ENCODE measurements around the gene FLYWCH2. TPM values are rescaled to one million over a fixed set of nuclear protein-coding genes. Genes with fewer than 3 reads are reported as not detected.

Gene FLYWCH2
- total RNA-seq, 1 donor from 2014 or later = 54.0 TPM

DNA sequence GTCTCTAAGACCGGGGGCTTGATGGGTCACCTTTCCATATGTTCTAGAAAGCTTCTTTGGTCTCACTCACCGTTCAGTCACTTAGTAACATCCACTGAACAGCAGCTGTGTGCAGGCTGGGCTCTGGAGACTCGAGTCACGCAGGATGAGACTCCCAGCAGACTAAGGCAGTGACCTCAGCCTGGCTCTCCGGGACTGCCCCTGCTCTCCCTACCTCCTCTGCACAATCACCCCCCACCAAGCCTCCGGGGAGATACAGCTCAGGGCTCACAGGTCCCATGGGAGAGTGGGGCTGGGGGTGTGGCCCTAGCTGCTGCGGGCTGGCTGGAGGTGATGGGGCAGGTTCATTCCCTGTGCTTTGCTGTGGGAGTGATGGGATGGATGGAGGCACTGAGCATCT, 14.1 kb downstream of the FLYWCH2 start:
- H3K9me3 Mint-ChIP-seq (ENCODE audit: unreplicated experiment) = no peaks in the 10 kb centered on the region
- TF ChIP-seq, protein P1, sequence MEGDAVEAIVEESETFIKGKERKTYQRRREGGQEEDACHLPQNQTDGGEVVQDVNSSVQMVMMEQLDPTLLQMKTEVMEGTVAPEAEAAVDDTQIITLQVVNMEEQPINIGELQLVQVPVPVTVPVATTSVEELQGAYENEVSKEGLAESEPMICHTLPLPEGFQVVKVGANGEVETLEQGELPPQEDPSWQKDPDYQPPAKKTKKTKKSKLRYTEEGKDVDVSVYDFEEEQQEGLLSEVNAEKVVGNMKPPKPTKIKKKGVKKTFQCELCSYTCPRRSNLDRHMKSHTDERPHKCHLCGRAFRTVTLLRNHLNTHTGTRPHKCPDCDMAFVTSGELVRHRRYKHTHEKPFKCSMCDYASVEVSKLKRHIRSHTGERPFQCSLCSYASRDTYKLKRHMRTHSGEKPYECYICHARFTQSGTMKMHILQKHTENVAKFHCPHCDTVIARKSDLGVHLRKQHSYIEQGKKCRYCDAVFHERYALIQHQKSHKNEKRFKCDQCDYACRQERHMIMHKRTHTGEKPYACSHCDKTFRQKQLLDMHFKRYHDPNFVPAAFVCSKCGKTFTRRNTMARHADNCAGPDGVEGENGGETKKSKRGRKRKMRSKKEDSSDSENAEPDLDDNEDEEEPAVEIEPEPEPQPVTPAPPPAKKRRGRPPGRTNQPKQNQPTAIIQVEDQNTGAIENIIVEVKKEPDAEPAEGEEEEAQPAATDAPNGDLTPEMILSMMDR (IDR thresholded peaks at IDR 0.05) = no peak
- H3K4me1 Mint-ChIP-seq (ENCODE audit: unreplicated experiment) = peaks cover 11% of the 10 kb centered on the region
- H3K27ac Mint-ChIP-seq (ENCODE audit: unreplicated experiment) = no peak overlapping the region
- DNase-seq (ENCODE audit: extremely low spot score, unreplicated experiment) = no peak
- no peak overlapping the region for H3K4me3 Mint-ChIP-seq (ENCODE audit: unreplicated experiment)
- no peaks in the 10 kb centered on the region for H3K27me3 Mint-ChIP-seq (ENCODE audit: unreplicated experiment)
- H3K36me3 Mint-ChIP-seq (ENCODE audit: unreplicated experiment) = peaks cover 2% of the 10 kb centered on the region

DNA sequence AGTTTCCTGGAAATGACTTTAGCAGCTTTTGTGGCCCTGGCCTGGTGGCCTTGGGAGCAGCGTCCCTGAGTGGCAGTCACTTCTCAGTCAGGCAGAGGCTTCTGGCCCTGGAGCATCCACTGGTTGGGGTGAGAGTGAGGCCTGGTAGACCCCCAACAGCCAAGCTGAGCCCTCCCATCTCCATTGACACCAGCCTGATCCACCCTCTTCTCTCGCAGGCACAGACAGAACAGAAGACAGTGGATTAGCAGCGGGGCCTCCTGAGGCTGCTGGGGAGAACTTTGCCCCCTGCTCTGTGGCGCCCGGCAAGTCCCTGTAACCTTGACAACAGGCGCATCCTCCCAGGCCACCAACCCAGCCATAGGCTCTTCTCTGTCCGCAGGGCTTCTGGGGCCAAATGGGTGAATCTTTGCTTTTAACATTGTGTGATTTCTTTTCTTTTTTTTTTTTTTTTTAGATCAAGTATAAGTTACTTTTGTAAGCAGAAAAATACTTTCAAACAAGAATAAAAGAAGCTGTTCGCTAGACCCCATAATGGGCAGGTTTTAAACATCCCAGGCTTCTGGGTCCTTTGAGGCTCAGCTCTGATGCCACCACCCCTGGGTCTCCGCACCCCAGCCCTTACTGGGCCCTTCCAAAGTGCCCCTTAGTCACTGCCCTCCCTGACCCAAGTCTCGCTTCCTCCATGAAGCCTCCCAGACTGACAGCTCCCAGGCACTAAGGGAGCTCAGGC, 16.0 kb downstream of the FLYWCH2 start:
- Mint-ChIP-seq H3K9me3 (ENCODE audit: unreplicated experiment) (no peaks in the 10 kb centered on the region), H3K36me3 (ENCODE audit: unreplicated experiment) (peaks cover 2% of the 10 kb centered on the region), H3K27me3 (ENCODE audit: unreplicated experiment) (no peaks in the 10 kb centered on the region), H3K4me3 (ENCODE audit: unreplicated experiment) (no peak overlapping the region), H3K4me1 (ENCODE audit: unreplicated experiment) (peaks cover 17% of the 10 kb centered on the region), H3K27ac (ENCODE audit: unreplicated experiment) (no peak overlapping the region)
- TF ChIP-seq, protein P1 (IDR thresholded peaks at IDR 0.05) = no peak
- no peak for DNase-seq (ENCODE audit: extremely low spot score, unreplicated experiment)

DNA sequence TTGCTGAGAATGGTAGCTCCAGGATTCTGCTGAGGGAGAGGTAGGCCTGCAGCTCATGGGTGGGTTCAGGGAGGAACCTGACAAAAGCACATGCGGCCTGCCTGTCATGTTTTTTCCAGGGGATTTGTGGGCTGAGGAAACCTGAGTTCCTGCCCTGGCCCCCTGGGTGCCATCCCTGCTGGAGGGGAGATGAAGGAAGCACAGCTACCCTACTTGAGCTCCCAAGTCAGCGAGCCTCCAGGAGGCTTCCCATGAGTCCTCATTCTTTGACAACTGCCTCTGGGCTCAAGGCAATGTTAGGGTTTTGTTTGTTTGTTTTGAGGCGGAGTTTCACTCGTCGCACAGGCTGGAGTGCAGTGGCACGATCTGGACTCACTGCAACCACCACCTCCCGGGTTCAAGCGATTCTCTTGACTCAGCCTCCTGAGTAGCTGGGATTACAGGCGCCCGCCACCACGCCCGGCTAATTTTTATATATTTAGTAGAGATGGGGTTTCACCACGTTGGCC, 16.6 kb downstream of the FLYWCH2 start:
- H3K36me3 Mint-ChIP-seq (ENCODE audit: unreplicated experiment) = peaks cover 2% of the 10 kb centered on the region
- no peak overlapping the region for H3K4me3 Mint-ChIP-seq (ENCODE audit: unreplicated experiment)
- peaks cover 18% of the 10 kb centered on the region for H3K4me1 Mint-ChIP-seq (ENCODE audit: unreplicated experiment)
- TF ChIP-seq, protein P1 (IDR thresholded peaks at IDR 0.05) = no peak
- H3K27me3 Mint-ChIP-seq (ENCODE audit: unreplicated experiment) = no peaks in the 10 kb centered on the region
- no peak overlapping the region for H3K27ac Mint-ChIP-seq (ENCODE audit: unreplicated experiment)
- H3K9me3 Mint-ChIP-seq (ENCODE audit: unreplicated experiment) = no peaks in the 10 kb centered on the region
- no peak for DNase-seq (ENCODE audit: extremely low spot score, unreplicated experiment)

DNA sequence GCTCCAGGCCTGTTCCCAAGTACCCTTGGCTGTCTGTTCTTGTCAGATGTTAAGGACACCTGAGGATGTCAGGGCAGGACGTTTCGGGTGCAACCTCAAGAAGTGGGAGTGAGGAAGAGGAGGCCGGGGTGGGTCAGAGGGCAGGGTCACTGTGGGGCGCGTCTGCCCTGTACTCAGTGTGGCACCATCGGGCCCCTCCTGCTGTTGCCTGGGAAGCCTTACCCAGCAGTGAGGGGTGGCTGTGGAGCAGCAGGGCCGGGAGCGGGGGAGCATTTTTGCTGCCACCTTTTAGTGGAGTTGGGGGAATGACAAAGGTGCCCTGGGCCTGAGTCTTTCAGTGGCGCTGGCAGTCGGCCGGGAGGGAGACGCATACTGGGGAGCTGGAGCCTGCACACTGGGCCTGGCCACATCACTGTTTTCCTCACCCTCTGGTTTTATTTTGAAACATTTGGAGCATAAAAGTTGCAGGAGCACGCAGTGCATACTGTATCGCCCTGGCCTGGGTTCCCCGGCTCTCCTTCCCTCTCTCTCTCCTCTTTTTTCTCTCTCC, 17.6 kb downstream of the FLYWCH2 start:
- Mint-ChIP-seq H3K9me3 (ENCODE audit: unreplicated experiment) (no peaks in the 10 kb centered on the region), H3K36me3 (ENCODE audit: unreplicated experiment) (peaks cover 2% of the 10 kb centered on the region), H3K27ac (ENCODE audit: unreplicated experiment) (no peak overlapping the region), H3K27me3 (ENCODE audit: unreplicated experiment) (no peaks in the 10 kb centered on the region), H3K4me3 (ENCODE audit: unreplicated experiment) (no peak overlapping the region), H3K4me1 (ENCODE audit: unreplicated experiment) (peaks cover 15% of the 10 kb centered on the region)
- TF ChIP-seq, protein P1 (IDR thresholded peaks at IDR 0.05) = no peak
- no peak for DNase-seq (ENCODE audit: extremely low spot score, unreplicated experiment)

DNA sequence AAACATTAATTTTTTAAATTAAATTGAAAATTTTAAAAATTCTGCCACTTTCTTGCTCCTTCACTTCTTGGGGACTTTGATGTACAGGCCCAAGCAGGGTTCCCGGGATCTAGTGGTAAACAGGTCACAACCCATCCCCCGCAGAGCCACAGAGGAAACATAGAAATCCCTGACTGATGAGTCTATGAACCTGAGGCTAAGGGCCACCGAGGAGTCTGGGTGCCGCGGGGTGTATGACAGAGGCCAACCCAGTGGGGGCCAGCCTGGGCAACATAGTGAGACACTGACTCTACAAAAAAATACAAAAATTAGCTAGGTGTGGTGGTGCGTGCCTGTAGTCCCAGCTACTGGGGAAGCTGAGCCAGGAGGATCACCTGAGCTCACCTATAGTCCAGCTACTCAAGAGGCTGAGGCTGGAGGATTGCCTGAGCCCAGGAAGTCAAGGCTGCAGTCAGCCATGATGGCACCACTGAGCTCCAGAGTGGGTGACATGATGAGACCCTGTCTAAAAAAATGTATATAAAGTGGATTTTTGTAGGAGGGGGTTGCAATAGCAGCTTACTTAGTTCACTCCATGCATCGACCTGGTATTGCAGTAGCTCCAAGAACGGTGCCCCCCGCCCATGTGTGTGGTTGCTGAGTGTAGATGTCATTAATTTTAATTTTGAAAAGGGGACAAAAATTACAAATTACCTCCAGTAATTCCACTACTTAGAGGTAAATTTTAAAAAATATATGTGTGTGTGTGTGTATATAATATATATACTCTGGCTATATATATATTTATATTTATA, 19.5 kb downstream of the FLYWCH2 start:
- TF ChIP-seq, protein P1 (IDR thresholded peaks at IDR 0.05) = no peak
- H3K4me3 Mint-ChIP-seq (ENCODE audit: unreplicated experiment) = no peak overlapping the region
- H3K36me3 Mint-ChIP-seq (ENCODE audit: unreplicated experiment) = peaks cover 2% of the 10 kb centered on the region
- no peak overlapping the region for H3K27ac Mint-ChIP-seq (ENCODE audit: unreplicated experiment)
- no peaks in the 10 kb centered on the region for H3K27me3 Mint-ChIP-seq (ENCODE audit: unreplicated experiment)
- DNase-seq (ENCODE audit: extremely low spot score, unreplicated experiment) = no peak
- no peaks in the 10 kb centered on the region for H3K9me3 Mint-ChIP-seq (ENCODE audit: unreplicated experiment)
- peaks cover 24% of the 10 kb centered on the region for H3K4me1 Mint-ChIP-seq (ENCODE audit: unreplicated experiment)
